Osteoblast (primary cell): ENCODE measurements around the gene ZNHIT2. TPM values are rescaled to one million over a fixed set of nuclear protein-coding genes. Genes with fewer than 3 reads are reported as not detected.

Experiments
- DNase-seq: peaks from one replicate; pipeline ENCODE4 v3.0.0; 2011; ENCODE audit warnings: low spot score, mixed read lengths; ENCODE audit not compliant: insufficient read length; ENCODE audit errors: missing footprints
- H2AFZ ChIP-seq: 2 replicates; pipeline ENCODE4 v1.6.0; 2011; ENCODE audit warnings: mild to moderate bottlenecking, low read length
- H3K27ac ChIP-seq: 2 replicates; pipeline ENCODE4 v1.5.1; 2011; ENCODE audit warnings: mild to moderate bottlenecking, low read depth, low read length, moderate library complexity
- H3K27me3 ChIP-seq: 2 replicates; pipeline ENCODE4 v1.6.0; 2012; ENCODE audit warnings: mild to moderate bottlenecking, control low read depth, inconsistent platforms, low read length, moderate library complexity; ENCODE audit not compliant: insufficient read depth
- H3K36me3 ChIP-seq: 2 replicates; pipeline ENCODE4 v1.5.1; 2011; ENCODE audit warnings: mild to moderate bottlenecking, low read length, control low read depth, moderate library complexity; ENCODE audit not compliant: insufficient read depth
- H3K4me1 ChIP-seq: 2 replicates; pipeline ENCODE4 v1.5.1; 2011; ENCODE audit warnings: mild to moderate bottlenecking, low read length, control low read depth, moderate library complexity; ENCODE audit not compliant: insufficient read depth
- H3K4me2 ChIP-seq: 2 replicates; pipeline ENCODE4 v1.6.0; 2011; ENCODE audit warnings: mild to moderate bottlenecking, low read length; ENCODE audit not compliant: insufficient read depth
- H3K4me3 ChIP-seq: fragments of 200-600 bp; sonication (generic); 3 replicates; pipeline ENCODE4 v1.5.1; 2012; ENCODE audit warnings: mild to moderate bottlenecking, low read length, inconsistent platforms; ENCODE audit not compliant: insufficient read depth
- H3K79me2 ChIP-seq: 2 replicates; pipeline ENCODE4 v1.6.0; 2012; ENCODE audit warnings: mild to moderate bottlenecking, low read length, control low read depth, inconsistent platforms; ENCODE audit not compliant: insufficient read depth
- H3K9me3 ChIP-seq: 2 replicates; pipeline ENCODE4 v1.5.1; 2011; ENCODE audit warnings: low read depth, low read length, control low read depth
- H4K20me1 ChIP-seq: 2 replicates; pipeline ENCODE4 v1.6.0; 2012; ENCODE audit warnings: mild to moderate bottlenecking, low read length, control low read depth; ENCODE audit not compliant: insufficient read depth
- CTCF ChIP-seq: IDR thresholded peaks from 2 replicates; pipeline ENCODE4 v1.5.1; 2011; ENCODE audit warnings: mild to moderate bottlenecking, low read depth, low read length, moderate library complexity; ENCODE audit errors: extremely low read depth
- total RNA-seq: library from RNA; depleted of rRNA; stranded (reverse); fragments of >200 nt; gene quantifications from 2 replicates; pipeline ENCODE4 v1.2.3, GENCODE V29; 2012

Gene ZNHIT2
- total RNA-seq, 1 donor, result 12.3 TPM

- no peaks in the 10 kb centered on the region for H3K27me3 ChIP-seq
- H3K9me3 ChIP-seq, result no peaks in the 10 kb centered on the region
- no peak for TF ChIP-seq CTCF
- peaks cover 19% of the 10 kb centered on the region for H3K79me2 ChIP-seq
- peaks cover 9% of the 10 kb centered on the region for H3K4me1 ChIP-seq
- H2AFZ ChIP-seq, result no peak overlapping the region
- H3K36me3 ChIP-seq, result peaks cover 3% of the 10 kb centered on the region
- no peak overlapping the region for H3K4me2 ChIP-seq
- H3K4me3 ChIP-seq, result no peak overlapping the region
- H3K27ac ChIP-seq, result no peak overlapping the region
- peaks cover 4% of the 10 kb centered on the region for H4K20me1 ChIP-seq
- DNase-seq, result no peak
Measured at GRCh38 chr11:65104628-65105027, 12.9 kb downstream of the ZNHIT2 start.

DNA sequence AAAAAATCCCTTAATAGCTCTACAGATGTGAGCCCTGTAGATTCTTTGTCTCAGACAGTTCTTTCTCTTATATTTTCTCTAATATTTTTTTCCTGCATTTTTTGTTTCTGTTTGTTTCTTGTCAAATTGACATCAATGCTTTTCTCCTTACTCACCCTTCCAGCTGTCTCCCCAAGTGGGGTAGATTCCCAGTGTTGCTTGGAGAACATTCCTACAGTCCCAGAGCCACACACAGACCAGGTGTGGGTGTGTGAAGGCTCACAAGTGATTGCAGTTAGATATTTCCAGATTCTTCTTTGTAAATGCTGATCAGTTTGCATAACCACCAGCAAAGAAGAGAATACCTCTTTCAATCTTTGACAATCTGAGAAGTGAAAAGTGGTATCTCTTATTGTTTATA, 14.0 kb downstream of the ZNHIT2 start:
- Histone ChIP-seq H2AFZ (no peak overlapping the region), H3K9me3 (no peaks in the 10 kb centered on the region), H3K4me3 (no peak overlapping the region), H3K4me1 (peaks cover 9% of the 10 kb centered on the region), H3K79me2 (peaks cover 26% of the 10 kb centered on the region), H3K36me3 (peaks cover 3% of the 10 kb centered on the region), H4K20me1 (peaks cover 3% of the 10 kb centered on the region), H3K27me3 (no peaks in the 10 kb centered on the region), H3K4me2 (no peak overlapping the region), H3K27ac (no peak overlapping the region)
- DNase-seq, result no peak
- TF ChIP-seq CTCF, result no peak

GRCh38 chr11:65102142-65103095, 15.1 kb downstream of the ZNHIT2 start:
- Histone ChIP-seq H3K27me3 (no peaks in the 10 kb centered on the region), H4K20me1 (peaks cover 3% of the 10 kb centered on the region), H3K79me2 (peaks cover 33% of the 10 kb centered on the region), H3K36me3 (peaks cover 3% of the 10 kb centered on the region), H3K4me3 (no peak overlapping the region), H3K9me3 (no peaks in the 10 kb centered on the region), H3K4me2 (peak overlapping the region; percentile 15), H3K4me1 (peaks cover 9% of the 10 kb centered on the region), H2AFZ (no peak overlapping the region), H3K27ac (no peak overlapping the region)
- no peak for TF ChIP-seq CTCF
- peak; percentile 82 for DNase-seq

- Histone ChIP-seq H4K20me1 (peaks cover 5% of the 10 kb centered on the region), H2AFZ (no peak overlapping the region), H3K27ac (no peak overlapping the region), H3K4me3 (no peak overlapping the region), H3K4me2 (no peak overlapping the region), H3K36me3 (no peaks in the 10 kb centered on the region), H3K9me3 (no peaks in the 10 kb centered on the region), H3K79me2 (peaks cover 39% of the 10 kb centered on the region), H3K4me1 (peaks cover 14% of the 10 kb centered on the region), H3K27me3 (no peaks in the 10 kb centered on the region)
- no peak for DNase-seq
- peak; percentile 5 for TF ChIP-seq CTCF
Measured at GRCh38 chr11:65100674-65101350, 16.7 kb downstream of the ZNHIT2 start.
